ENCODE data around the gene MORN1.

MORN1 gene

DNA sequence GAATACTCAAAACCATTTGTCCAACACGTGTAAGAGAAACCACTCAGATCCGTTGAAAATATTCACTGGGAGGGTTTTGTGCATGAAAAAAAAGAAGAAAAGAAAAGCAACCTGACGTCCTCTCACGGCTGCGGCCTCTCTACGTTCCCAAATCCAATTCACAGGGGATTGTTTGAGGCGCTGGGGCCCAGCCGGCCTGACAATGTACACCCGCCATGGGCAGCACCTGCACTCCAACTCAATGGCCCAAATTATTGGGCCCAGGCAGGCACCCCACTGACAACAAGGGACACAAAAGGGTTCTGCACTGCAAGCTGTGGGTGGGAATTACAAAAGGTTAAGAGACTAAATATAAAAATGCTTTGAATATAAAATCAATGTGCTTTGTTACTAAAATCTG lies 41.5 kb downstream of the MORN1 start:
- no peak for DNase-seq

DNA sequence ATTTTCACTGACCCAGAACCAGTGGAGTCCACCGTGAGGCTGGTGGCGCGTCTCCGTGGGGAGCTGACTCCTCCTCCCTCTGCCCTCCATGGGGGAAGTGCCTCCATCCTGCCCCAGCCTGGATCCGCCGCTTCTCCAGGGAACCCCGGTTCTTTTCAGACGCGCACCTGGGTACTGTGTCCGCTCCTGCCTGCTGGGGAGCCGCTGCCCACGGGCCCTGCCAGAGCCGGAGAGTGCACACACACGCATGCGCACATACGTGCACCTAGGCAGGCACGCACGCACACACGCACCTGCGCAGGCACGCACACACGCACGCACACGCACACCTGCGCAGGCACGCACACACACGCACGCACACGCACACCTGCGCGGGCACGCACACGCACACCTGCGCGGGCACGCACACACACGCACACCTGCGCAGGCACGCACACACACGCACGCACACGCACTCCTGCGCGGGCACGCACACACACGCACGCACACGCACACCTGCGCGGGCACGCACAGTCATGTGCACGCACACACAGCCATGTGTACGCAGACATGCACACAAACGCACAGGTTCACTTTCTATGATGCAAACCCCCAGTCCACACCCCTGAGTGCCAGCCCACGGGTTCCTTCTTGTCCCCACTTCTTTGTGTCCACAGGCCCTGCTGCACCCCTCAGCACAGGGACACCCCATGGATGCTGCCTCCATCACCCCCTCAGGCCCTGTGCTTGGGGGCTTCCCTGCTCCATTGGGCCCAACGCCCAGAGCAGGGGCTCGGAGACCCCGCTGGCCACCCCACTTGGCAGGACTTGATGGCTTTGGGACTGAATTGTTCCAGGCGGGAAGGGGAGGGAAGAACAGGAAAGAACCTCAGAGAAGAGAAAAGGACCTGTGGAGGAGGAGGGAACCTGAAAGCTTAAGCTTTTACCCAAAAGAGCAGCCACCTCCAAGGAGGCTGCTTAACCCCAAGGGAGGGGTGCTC lies 42.7 kb downstream of the MORN1 start:
- DNase-seq = no peak

DNA sequence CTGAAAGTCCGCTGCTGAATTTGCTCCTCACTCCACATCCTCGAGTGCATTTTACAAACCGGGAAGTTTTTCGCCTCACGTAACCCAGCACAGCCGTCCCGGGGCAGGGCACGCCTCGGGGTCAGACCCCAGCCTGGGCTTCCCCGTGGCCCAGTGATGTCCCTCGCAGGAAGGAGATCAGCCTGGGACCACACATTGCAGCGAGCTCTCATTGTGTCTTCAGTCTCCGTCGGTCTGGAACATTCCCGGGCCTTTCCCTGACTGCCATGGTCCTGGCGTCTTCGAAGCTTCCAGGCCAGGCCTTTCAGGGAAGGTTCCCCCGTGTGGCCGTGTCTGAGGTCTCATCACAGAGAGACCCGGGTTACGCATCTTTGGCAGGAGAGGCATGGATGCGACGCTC lies 43.5 kb downstream of the MORN1 start:
- DNase-seq = no peak

DNA sequence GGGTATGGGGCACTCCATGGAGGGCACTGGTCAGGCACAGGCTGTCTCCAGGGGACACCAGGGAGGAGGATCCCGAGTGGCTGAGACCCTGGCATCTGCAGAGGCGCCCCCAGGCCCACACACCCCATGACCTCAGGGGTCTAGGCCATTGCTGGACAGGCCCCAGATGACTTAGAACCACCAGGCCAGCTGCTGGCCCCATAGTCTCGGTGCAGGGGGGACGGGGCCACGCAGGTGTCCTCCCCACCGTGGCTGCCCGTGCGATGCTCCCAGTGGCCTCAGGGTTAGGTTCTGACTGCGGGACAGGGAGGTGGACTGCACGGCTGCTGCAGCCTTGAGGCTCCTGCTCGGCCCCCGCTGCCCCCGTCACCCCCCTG lies 44.0 kb downstream of the MORN1 start:
- no peak for DNase-seq

- no peak for DNase-seq
Measured at GRCh38 chr1:2346691-2347408, 44.5 kb downstream of the MORN1 start.

GRCh38 chr1:2345297-2346075 lies 45.9 kb downstream of the MORN1 start:
- DNase-seq = no peak

DNA sequence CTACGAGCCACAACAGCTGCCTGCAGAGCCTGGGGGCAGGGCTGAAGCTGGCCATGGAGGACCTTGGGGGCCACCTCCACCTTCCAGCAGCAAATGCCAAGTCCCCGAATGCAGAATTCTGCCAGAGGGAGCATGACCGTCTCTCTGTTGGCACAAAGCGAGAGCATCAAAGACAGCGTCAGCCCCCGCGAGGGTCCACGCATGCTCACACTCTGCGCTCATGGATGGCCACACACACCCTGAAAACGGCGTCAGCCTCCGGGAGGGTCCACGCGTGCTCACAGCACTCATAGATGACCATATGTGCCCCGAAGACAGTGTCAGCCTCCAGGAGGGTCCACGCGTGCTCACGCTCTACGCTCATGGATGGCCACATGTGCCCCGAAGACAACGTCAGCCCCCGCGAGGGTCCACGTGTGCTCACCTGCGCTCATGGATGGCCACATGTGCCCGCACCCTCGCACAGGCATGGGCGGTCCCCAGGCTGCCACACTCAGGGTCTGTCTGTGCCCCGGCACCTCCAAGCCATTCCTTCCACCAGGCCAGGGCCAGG lies 46.5 kb downstream of the MORN1 start:
- no peak for DNase-seq

DNA sequence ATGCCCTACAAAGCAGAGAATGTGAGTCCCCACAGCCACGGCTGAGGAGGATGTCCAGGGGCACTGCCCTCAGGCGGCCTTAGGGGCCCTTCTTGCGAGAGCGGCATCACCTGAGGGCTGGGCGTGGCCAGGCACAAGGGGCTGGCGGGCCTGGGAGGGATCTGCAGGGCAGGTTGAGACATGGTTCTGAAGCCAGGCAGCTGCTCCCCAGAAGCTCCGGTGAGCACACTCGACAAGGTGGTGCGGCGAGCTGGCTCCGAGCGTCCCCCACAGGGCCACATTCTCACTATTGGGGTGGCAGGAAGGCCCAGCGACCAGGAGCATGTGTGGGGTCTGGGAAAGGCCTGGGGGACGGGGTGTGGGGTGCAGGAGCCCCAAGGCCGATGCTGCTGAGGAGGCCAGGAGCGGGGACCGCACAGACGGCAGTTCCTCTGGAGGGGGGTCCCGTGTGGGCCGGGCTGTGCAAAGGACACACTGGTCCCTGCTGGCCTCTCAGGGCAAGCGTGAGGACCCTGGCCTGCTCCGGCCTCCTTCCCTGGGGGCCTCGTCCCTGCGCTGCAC lies 47.2 kb downstream of the MORN1 start:
- DNase-seq = no peak

GRCh38 chr1:2343023-2343935 lies 48.1 kb downstream of the MORN1 start:
- DNase-seq = no peak

- DNase-seq = no peak
Measured at GRCh38 chr1:2342384-2343022, 48.9 kb downstream of the MORN1 start.

DNA sequence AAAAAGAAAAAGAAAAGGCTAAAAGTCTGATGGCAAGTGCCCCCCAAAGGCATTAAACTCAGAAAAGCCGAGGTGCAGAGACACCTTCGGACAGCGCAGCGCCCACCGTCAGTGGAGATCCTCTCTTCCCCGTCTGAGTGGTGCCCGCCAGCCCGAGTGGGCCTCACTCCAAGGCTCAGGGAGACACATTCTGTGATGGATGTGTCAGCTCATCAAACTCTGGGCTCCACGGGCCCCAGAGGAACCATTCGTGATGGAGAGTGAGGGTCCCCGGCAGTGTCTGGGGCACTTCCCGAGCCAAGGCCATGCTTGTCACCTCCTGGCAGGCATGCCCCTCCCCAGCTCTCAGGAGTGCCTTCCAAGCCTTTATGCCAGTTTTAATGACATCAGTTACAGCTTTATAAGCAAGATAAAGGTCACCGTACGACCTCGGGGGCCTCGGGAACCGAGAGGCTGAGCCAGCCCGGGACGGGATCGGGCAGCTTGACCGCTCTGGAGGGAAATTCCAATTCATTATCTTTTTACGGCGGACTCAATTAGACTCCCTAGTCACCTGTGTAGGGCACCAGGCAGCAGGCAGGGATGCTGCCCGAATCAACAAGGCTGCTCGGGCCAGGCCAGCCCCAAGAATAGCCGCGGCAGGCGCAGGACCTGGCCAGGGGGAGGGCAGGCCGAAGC lies 49.5 kb downstream of the MORN1 start:
- DNase-seq = no peak

GRCh38 chr1:2340918-2341254 lies 50.5 kb downstream of the MORN1 start:
- no peak for DNase-seq

DNA sequence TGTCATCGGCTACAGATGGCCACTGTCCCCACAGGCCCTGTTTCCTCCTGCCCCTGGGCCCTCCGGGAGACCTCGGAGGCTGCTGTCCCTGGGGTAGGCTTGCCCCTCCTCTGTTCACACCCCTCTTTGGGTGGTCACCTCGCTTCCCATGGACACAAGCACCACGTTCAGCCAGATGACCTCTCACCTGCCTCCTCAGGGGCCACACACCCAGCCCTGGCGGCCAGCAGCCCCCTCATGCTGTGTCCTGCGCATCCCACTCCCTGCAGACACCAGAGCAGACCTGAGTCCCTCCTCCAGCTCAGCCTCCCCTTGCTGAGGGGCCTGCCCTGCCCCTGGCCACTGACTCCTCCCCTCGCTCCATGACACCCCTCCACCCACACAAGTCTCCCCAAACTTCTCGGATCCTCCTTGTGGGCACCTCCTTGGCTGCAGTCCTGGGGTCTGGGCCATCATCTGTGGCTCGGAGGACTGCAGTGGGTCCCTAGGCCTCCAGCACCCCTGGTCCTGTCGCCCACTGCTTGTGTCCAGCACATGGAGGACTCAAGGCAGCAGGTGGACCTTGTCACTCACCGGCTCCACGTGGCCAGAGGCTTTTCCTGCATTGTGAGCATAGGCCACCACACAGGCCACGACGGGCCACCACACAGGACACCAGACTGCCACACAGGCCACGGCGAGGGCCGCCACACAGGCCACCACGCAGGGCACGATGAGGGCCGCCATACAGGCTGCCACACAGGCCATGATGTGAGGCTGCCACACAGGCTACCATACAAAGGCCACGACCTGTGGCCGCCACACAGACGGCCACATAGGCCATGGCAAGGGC lies 51.1 kb downstream of the MORN1 start:
- DNase-seq = no peak

- no peak for DNase-seq
Measured at GRCh38 chr1:2339206-2340085, 51.9 kb downstream of the MORN1 start.

DNA sequence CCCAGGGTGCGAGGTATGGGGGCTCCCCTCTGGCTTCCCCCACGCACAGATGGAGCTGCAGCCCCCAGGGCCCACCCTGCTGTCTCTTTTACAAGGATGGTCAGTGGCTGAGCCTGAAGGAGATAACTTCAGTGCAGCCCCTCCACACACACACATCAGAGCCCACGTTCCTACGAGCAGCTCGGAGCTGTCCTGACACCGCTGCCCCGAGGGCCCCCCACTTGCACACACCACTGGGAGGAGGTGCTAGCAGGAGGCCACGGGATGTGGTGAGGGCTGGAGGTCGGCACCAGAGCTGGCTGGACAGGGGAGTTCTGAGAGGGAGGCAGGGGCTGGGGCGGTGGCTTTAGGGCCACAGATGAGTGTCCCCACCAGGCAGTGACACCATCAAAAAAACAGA lies 53.9 kb downstream of the MORN1 start:
- DNase-seq = no peak

GRCh38 chr1:2337081-2337480 lies 54.3 kb downstream of the MORN1 start:
- DNase-seq = no peak

DNA sequence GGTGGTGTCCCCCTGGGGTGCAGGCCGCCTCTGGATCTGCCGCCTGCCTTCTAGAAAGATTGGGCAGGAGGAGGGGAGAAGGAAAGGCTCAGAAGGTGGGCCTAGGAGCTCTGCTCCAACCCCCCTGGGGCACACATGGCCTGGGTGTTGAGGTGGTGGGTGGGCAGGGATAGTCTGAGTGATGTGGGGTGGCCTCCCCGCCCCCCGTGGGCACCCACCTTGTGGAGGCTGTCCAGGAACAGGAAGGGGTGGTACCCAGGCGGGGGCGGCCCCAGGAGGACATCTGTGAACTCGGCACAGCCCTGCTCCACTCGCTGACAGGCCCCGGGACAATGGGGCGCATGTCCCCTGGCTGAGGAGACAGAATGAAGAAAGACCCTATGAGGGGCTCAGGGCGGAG lies 54.9 kb downstream of the MORN1 start:
- no peak for DNase-seq

DNA sequence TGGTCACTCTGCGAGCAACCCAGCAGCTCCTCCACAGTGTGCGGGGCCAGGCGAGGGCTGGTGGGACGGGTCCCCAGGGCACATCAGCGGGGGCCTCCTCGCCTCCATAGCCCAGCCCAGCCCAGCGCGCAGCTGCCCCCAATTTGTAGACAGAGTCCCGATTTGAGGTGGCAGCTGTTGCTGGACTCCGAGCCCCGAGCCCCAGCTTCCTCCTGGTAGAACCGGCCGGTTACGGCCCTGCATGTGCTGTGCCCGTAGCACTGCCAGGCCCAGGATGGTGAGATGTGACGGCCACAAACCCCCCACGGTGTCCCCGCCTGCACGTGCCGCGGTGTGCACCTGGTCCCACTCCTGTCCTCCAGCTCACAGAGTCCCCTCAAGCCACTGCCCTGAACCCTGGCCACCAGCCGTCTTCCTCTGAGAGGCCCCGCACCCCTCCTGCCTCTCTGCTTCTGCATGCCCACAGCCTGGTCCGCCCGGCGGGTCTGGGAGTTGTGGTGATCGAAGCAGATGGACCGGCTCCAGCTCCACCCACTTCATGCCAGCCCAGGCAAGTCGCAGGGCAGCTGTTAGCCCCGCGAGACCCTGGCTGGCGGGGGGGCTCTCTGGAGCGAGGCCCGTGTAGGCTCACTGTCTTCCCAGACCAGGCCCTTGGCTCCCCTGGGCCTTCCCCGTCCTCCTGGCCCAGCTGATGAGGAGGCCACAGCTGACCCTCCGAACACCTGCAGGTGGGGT lies 55.5 kb downstream of the MORN1 start:
- DNase-seq = no peak
